H9 (cell line): ENCODE data around the gene RFPL1. TPM values are rescaled to one million over a fixed set of nuclear protein-coding genes. Genes with fewer than 3 reads are reported as not detected.

ENCODE experiments used
- DNase-seq: peaks from one replicate; pipeline ENCODE4 v3.0.0-alpha.2; 2017
- H2AFZ ChIP-seq: one replicate; pipeline ENCODE4 v1.6.1; 2013; ENCODE audit warnings: mild to moderate bottlenecking, low read length, control low read depth, moderate library complexity
- H2AK5ac ChIP-seq: 2 replicates; pipeline ENCODE4 v1.6.1; 2013; ENCODE audit warnings: low read length, control low read depth, mixed read lengths; ENCODE audit not compliant: insufficient read length
- H2BK120ac ChIP-seq: one replicate; pipeline ENCODE4 v1.6.1; 2013; ENCODE audit warnings: low read depth, mild to moderate bottlenecking, low read length, control low read depth, inconsistent platforms; ENCODE audit not compliant: poor library complexity, severe bottlenecking
- H2BK12ac ChIP-seq: 2 replicates; pipeline ENCODE4 v1.6.1; 2013; ENCODE audit warnings: low read length, control low read depth, mixed read lengths, low read depth; ENCODE audit not compliant: insufficient read length
- H2BK15ac ChIP-seq: 2 replicates; pipeline ENCODE4 v1.6.1; 2013; ENCODE audit warnings: low read depth, low read length, control low read depth
- H2BK20ac ChIP-seq: one replicate; pipeline ENCODE4 v1.6.1; 2013; ENCODE audit warnings: low read depth, mild to moderate bottlenecking, low read length, control low read depth, inconsistent platforms; ENCODE audit not compliant: poor library complexity, severe bottlenecking
- H2BK5ac ChIP-seq: 2 replicates; pipeline ENCODE4 v1.6.1; 2013; ENCODE audit warnings: low read length, control low read depth, mixed read lengths; ENCODE audit not compliant: insufficient read length
- H3K14ac ChIP-seq: 2 replicates; pipeline ENCODE4 v1.6.1; 2013; ENCODE audit warnings: low read length, control low read depth; ENCODE audit not compliant: insufficient read depth
- H3K18ac ChIP-seq: 2 replicates; pipeline ENCODE4 v1.6.1; 2013; ENCODE audit warnings: low read depth, mild to moderate bottlenecking, mixed read lengths, low read length, control low read depth; ENCODE audit not compliant: insufficient read length
- H3K23ac ChIP-seq: 2 replicates; pipeline ENCODE4 v1.6.1; 2013; ENCODE audit warnings: low read length, control low read depth, mixed read lengths, low read depth; ENCODE audit not compliant: insufficient read length
- H3K23me2 ChIP-seq: 2 replicates; pipeline ENCODE4 v1.6.1; 2013; ENCODE audit warnings: low read depth, mild to moderate bottlenecking, mixed read lengths, low read length, control low read depth; ENCODE audit not compliant: insufficient read length, poor library complexity, severe bottlenecking
- H3K27ac ChIP-seq: 2 replicates; pipeline ENCODE4 v1.5.1; 2013; ENCODE audit warnings: low read length, control low read depth, mixed read lengths, low read depth; ENCODE audit not compliant: insufficient read length
- H3K27me3 ChIP-seq: 2 replicates; pipeline ENCODE4 v1.6.1; 2013; ENCODE audit warnings: low read length, control low read depth, inconsistent platforms; ENCODE audit not compliant: insufficient read depth
- H3K4ac ChIP-seq: 2 replicates; pipeline ENCODE4 v1.6.1; 2013; ENCODE audit warnings: low read depth, mild to moderate bottlenecking, control low read depth, inconsistent platforms, low read length, moderate library complexity
- H3K4me1 ChIP-seq: 2 replicates; pipeline ENCODE4 v1.6.1; 2013; ENCODE audit warnings: low read length, control low read depth, inconsistent platforms; ENCODE audit not compliant: insufficient read depth
- H3K4me2 ChIP-seq: 2 replicates; pipeline ENCODE4 v1.6.1; 2013; ENCODE audit warnings: low read length, control low read depth, mixed read lengths; ENCODE audit not compliant: insufficient read length, insufficient read depth
- H3K56ac ChIP-seq: 2 replicates; pipeline ENCODE4 v1.6.1; 2013; ENCODE audit warnings: low read depth, mild to moderate bottlenecking, mixed read lengths, low read length, control low read depth; ENCODE audit not compliant: insufficient read length
- H3K79me1 ChIP-seq: 2 replicates; pipeline ENCODE4 v1.6.1; 2013; ENCODE audit warnings: low read depth, mild to moderate bottlenecking, moderate library complexity, low read length, control low read depth, inconsistent platforms; ENCODE audit not compliant: insufficient read depth, poor library complexity, severe bottlenecking
- H3K79me2 ChIP-seq: 2 replicates; pipeline ENCODE4 v1.6.1; 2013; ENCODE audit warnings: low read length, control low read depth, inconsistent platforms; ENCODE audit not compliant: insufficient read depth
- H3K9ac ChIP-seq: 2 replicates; pipeline ENCODE4 v1.6.1; 2013; ENCODE audit warnings: low read length, control low read depth, mixed read lengths; ENCODE audit not compliant: insufficient read length; ENCODE audit errors: extremely low read depth
- H3K9me3 ChIP-seq: one replicate; pipeline ENCODE4 v1.6.1; 2013; ENCODE audit warnings: low read depth, low read length, inconsistent platforms; ENCODE audit not compliant: control insufficient read depth
- H3T11ph ChIP-seq: one replicate; pipeline ENCODE4 v1.6.1; 2013; ENCODE audit warnings: mild to moderate bottlenecking, low read length, control low read depth, inconsistent platforms
- H4K20me1 ChIP-seq: one replicate; pipeline ENCODE4 v1.6.1; 2013; ENCODE audit not compliant: control insufficient read depth, insufficient read length, insufficient read depth
- H4K5ac ChIP-seq: 2 replicates; pipeline ENCODE4 v1.6.1; 2013; ENCODE audit warnings: low read depth, mild to moderate bottlenecking, mixed read lengths, low read length, control low read depth; ENCODE audit not compliant: insufficient read length
- H4K8ac ChIP-seq: replicated peaks from 2 replicates; pipeline ENCODE4 v1.6.1; 2013; ENCODE audit warnings: low read length, control low read depth, mixed read lengths, low read depth; ENCODE audit not compliant: insufficient read length
- H4K91ac ChIP-seq: 2 replicates; pipeline ENCODE4 v1.6.1; 2013; ENCODE audit warnings: low read depth, mild to moderate bottlenecking, moderate library complexity, mixed read lengths, low read length, control low read depth; ENCODE audit not compliant: insufficient read length
- H3K27ac Mint-ChIP-seq, 3 experiments: 2 replicates in 2 of 3; 3 replicates in 1 of 3; pipeline ENCODE4 v1.8.0; 2020 to 2021; ENCODE audit warnings: mixed read lengths in 3 of 3, mild to moderate bottlenecking in 1 of 3, moderate library complexity in 1 of 3
- H3K27me3 Mint-ChIP-seq: 2 replicates; pipeline ENCODE4 v1.8.0; 2021; ENCODE audit warnings: low read depth, mild to moderate bottlenecking, moderate library complexity, mixed read lengths
- H3K36me3 Mint-ChIP-seq, 3 experiments: 2 replicates in 2 of 3; 3 replicates in 1 of 3; pipeline ENCODE4 v1.8.0; 2020 to 2021; ENCODE audit warnings: low read depth in 3 of 3, mixed read lengths in 3 of 3; ENCODE audit not compliant: insufficient read depth in 1 of 3
- H3K4me1 Mint-ChIP-seq, 2 experiments: 2 replicates each; pipeline ENCODE4 v1.8.0; 2020; ENCODE audit warnings: mixed read lengths in 2 of 2
- H3K4me3 Mint-ChIP-seq, 2 experiments: 2 replicates in 1 of 2; 3 replicates in 1 of 2; pipeline ENCODE4 v1.8.0; 2020 to 2021; ENCODE audit warnings: mild to moderate bottlenecking in 2 of 2, mixed read lengths in 2 of 2, moderate library complexity in 1 of 2
- H3K9me3 Mint-ChIP-seq, 2 experiments: 2 replicates in 1 of 2; 3 replicates in 1 of 2; pipeline ENCODE4 v1.8.0; 2020; ENCODE audit warnings: mild to moderate bottlenecking in 2 of 2, mixed read lengths in 2 of 2, moderate library complexity in 1 of 2
- WGBS: extraction: QIAGEN DNeasy Blood & Tissue Kit; methylation state at CpG from one replicate; pipeline ENCODE4 v1.1.7; 2013; ENCODE audit warnings: missing lambda C conversion rate, low lambda C conversion rate, mixed read lengths; ENCODE audit not compliant: insufficient read length; ENCODE audit errors: extremely low coverage; 5-methylcytosine and 5-hydroxymethylcytosine counted together
- total RNA-seq: library from RNA; stranded (reverse); gene quantifications from 2 replicates; pipeline ENCODE4 v1.2.1, GENCODE V29; 2021
- TF ChIP-seq, protein P1 (sequence below): fragments of 200-600 bp; sonication (generic); conservative IDR thresholded peaks from 3 replicates; pipeline ENCODE4 v1.8.0; 2021; ENCODE audit warnings: antibody characterized with exemption, mild to moderate bottlenecking

RFPL1 gene
- total RNA-seq, 1 experiment from 2014 or later: not detected

DNA sequence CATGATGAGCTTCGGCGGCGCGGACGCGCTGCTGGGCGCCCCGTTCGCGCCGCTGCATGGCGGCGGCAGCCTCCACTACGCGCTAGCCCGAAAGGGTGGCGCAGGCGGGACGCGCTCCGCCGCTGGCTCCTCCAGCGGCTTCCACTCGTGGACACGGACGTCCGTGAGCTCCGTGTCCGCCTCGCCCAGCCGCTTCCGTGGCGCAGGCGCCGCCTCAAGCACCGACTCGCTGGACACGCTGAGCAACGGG lies 41.8 kb downstream of the RFPL1 start:
- WGBS: no CpG with 5 or more reads among the region's 39 CpGs
- no peak overlapping the region for H3K14ac ChIP-seq
- no peak for DNase-seq
- no peak overlapping the region for H3K4ac ChIP-seq
- H3K27ac ChIP-seq: no peak overlapping the region
- Mint-ChIP-seq H3K4me3 (0 out of 5 replicates have a peak overlapping the region, but pooled peaks of 1 of the 2 experiments have one; percentile 5), H3K4me1 (peaks cover 38 to 43% of the 10 kb centered on the region in 2 experiments), H3K27ac (no peak overlapping the region), H3K36me3 (peaks cover 0 to under 1% (median under 1%) of the 10 kb centered on the region in 3 experiments; a peak in 3 of 7 replicates), H3K27me3 (peaks cover 80% of the 10 kb centered on the region), H3K9me3 (peaks cover 8 to 9% of the 10 kb centered on the region in 2 experiments)
- no peak overlapping the region for H2BK12ac ChIP-seq
- no peak overlapping the region for H4K91ac ChIP-seq
- TF ChIP-seq, protein P1, sequence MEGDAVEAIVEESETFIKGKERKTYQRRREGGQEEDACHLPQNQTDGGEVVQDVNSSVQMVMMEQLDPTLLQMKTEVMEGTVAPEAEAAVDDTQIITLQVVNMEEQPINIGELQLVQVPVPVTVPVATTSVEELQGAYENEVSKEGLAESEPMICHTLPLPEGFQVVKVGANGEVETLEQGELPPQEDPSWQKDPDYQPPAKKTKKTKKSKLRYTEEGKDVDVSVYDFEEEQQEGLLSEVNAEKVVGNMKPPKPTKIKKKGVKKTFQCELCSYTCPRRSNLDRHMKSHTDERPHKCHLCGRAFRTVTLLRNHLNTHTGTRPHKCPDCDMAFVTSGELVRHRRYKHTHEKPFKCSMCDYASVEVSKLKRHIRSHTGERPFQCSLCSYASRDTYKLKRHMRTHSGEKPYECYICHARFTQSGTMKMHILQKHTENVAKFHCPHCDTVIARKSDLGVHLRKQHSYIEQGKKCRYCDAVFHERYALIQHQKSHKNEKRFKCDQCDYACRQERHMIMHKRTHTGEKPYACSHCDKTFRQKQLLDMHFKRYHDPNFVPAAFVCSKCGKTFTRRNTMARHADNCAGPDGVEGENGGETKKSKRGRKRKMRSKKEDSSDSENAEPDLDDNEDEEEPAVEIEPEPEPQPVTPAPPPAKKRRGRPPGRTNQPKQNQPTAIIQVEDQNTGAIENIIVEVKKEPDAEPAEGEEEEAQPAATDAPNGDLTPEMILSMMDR: no peak
- H3K23me2 ChIP-seq: peaks cover 10% of the 10 kb centered on the region
- no peak overlapping the region for H3K23ac ChIP-seq
- H3K9me3 ChIP-seq: no peaks in the 10 kb centered on the region
- H3K27me3 ChIP-seq: peaks cover 27% of the 10 kb centered on the region
- no peak overlapping the region for H3K9ac ChIP-seq
- no peak overlapping the region for H4K8ac ChIP-seq
- no peak overlapping the region for H2BK120ac ChIP-seq
- no peaks in the 10 kb centered on the region for H3K79me2 ChIP-seq
- no peaks in the 10 kb centered on the region for H4K20me1 ChIP-seq
- H3K4me2 ChIP-seq: peak overlapping the region; percentile 25
- H3K56ac ChIP-seq: no peak overlapping the region
- H4K5ac ChIP-seq: no peak overlapping the region
- peaks cover 6% of the 10 kb centered on the region for H3K4me1 ChIP-seq
- H3T11ph ChIP-seq: no peak overlapping the region
- no peak overlapping the region for H2BK15ac ChIP-seq
- H2BK20ac ChIP-seq: no peak overlapping the region
- peak overlapping the region; percentile 7 for H3K18ac ChIP-seq
- no peak overlapping the region for H2AK5ac ChIP-seq
- H2AFZ ChIP-seq: no peak overlapping the region
- no peaks in the 10 kb centered on the region for H3K79me1 ChIP-seq
- no peak overlapping the region for H2BK5ac ChIP-seq
